GM12892 (cell line): ENCODE measurements around the gene RSPO1.

Experiments used
- POLR2A ChIP-seq: IDR thresholded peaks from 2 replicates; pipeline ENCODE4 v1.6.1; 2011; ENCODE audit warnings: low read depth, low read length, control low read depth
- POLR2AphosphoS5 ChIP-seq: IDR thresholded peaks from 2 replicates; pipeline ENCODE4 v1.6.1; 2011; ENCODE audit warnings: low read depth, low read length, control low read depth
- TAF1 ChIP-seq: IDR thresholded peaks from 2 replicates; pipeline ENCODE4 v1.6.1; 2011; ENCODE audit warnings: low read depth, mild to moderate bottlenecking, control low read depth, low read length, borderline replicate concordance

GRCh38 chr1:37663426-37664000 lies 28.8 kb upstream of the RSPO1 start:
- no peak for TF ChIP-seq POLR2A
- TF ChIP-seq TAF1 = no peak
- no peak for TF ChIP-seq POLR2AphosphoS5
